Upper lobe of left lung (tissue), 6 donors: ENCODE data around the gene CHST11. TPM values are rescaled to one million over a fixed set of nuclear protein-coding genes. Genes with fewer than 3 reads are reported as not detected.

ENCODE experiments used
- ATAC-seq, 2 donors: fragments of 200-7000 bp; cut with Tn5 transposase; one replicate each; pipeline ENCODE4 v1.9.1; 2022; ENCODE audit warnings: mild to moderate bottlenecking in 2 of 2, moderate library complexity in 2 of 2; ENCODE audit not compliant: low FRiP score in 2 of 2
- DNase-seq, 2 donors: peaks; one replicate each; pipeline ENCODE4 v3.0.0-alpha.2; 2019 to 2020
- H3K27ac ChIP-seq, 4 donors: fragments of 200-600 bp; sonication (generic); one replicate each; pipeline ENCODE4 v1.5.1; 2016 to 2019
- H3K27me3 ChIP-seq, 4 donors: fragments of 200-600 bp; sonication (generic); one replicate each; pipeline ENCODE4 v1.5.1; 2017 to 2019
- H3K36me3 ChIP-seq, 4 donors: fragments of 200-600 bp; sonication (generic); one replicate each; pipeline ENCODE4 v1.5.1; 2016 to 2019
- H3K4me1 ChIP-seq, 4 donors: fragments of 200-600 bp; sonication (generic); one replicate each; pipeline ENCODE4 v1.5.1; 2018 to 2019
- H3K4me3 ChIP-seq, 4 donors: fragments of 200-600 bp; sonication (generic); one replicate each; pipeline ENCODE4 v1.5.1; 2017 to 2019; ENCODE audit warnings: mild to moderate bottlenecking in 2 of 4, moderate library complexity in 1 of 4
- H3K9me3 ChIP-seq, 4 donors: fragments of 200-600 bp; sonication (generic); one replicate each; pipeline ENCODE4 v1.5.1; 2018 to 2019
- CTCF ChIP-seq, 6 experiments: fragments of 450-650 bp in 4 of 6; fragments of 200-600 bp in 2 of 6; sonication (generic) in 2 of 6; IDR thresholded peaks; one replicate each; pipeline ENCODE4 v1.5.1; 2016 to 2019; ENCODE audit warnings: antibody characterized with exemption in 6 of 6
- EP300 ChIP-seq, 4 donors: sonication (generic); formaldehyde crosslinking; IDR thresholded peaks; one replicate each; pipeline ENCODE4 v1.5.1; 2017; ENCODE audit warnings: antibody characterized with exemption in 4 of 4, control low read depth in 2 of 4
- POLR2A ChIP-seq, 4 donors: fragments of 450-650 bp; IDR thresholded peaks; one replicate each; pipeline ENCODE4 v1.5.1; 2016 to 2017; ENCODE audit warnings: antibody characterized with exemption in 4 of 4, mild to moderate bottlenecking in 2 of 4
- POLR2AphosphoS5 ChIP-seq, 2 donors: sonication (generic); formaldehyde crosslinking; IDR thresholded peaks; one replicate each; pipeline ENCODE4 v1.5.1; 2017; ENCODE audit warnings: antibody characterized with exemption in 2 of 2
- WGBS, 2 donors: methylation state at CpG; one replicate each; pipeline ENCODE4 v1.1.5; 2017 to 2018; 5-methylcytosine and 5-hydroxymethylcytosine counted together
- total RNA-seq, 6 donors: library from RNA; depleted of rRNA in 4 of 6; stranded (reverse); fragments of >200 nt in 4 of 6; gene quantifications; one replicate each; pipeline versions ENCODE4 v1.1.0 to v1.2.1, GENCODE V29; 2016 to 2021
- donor health status: DM: no; HTN: no; CAD: no; lungs with moderate emphysema.
- donor health status: DM: no; HTN: yes; CAD: no; lungs with severe emphysema.

The CHST11 gene
- total RNA-seq, 6 donors from 2014 or later = 40.4 to 234 (median 58.4) TPM

- Histone ChIP-seq H3K4me3 (no peak overlapping the region), H3K9me3 (no peaks in the 10 kb centered on the region), H3K36me3 (no peaks in the 10 kb centered on the region), H3K27ac (peak overlapping the region in 1 of 4 donors; percentile 83), H3K4me1 (peaks cover 14 to 51% (median 26%) of the 10 kb centered on the region in 4 donors), H3K27me3 (no peaks in the 10 kb centered on the region)
- peak in 1 of 2 donors; percentile 7 for ATAC-seq
- TF ChIP-seq POLR2AphosphoS5 (IDR thresholded peaks at IDR 0.05) (no peak), CTCF (IDR thresholded peaks at IDR 0.05) (no peak), EP300 (IDR thresholded peaks at IDR 0.05) (no peak)
- DNase-seq = peak in 1 of 2 donors; percentile 59
- 65 to 67% methylated on average over 10 to 11 of the region's 11 CpGs for WGBS, 2 donors
These were observed 261.7 kb downstream of the CHST11 start for GRCh38 chr12:104718304-104718929.

DNA sequence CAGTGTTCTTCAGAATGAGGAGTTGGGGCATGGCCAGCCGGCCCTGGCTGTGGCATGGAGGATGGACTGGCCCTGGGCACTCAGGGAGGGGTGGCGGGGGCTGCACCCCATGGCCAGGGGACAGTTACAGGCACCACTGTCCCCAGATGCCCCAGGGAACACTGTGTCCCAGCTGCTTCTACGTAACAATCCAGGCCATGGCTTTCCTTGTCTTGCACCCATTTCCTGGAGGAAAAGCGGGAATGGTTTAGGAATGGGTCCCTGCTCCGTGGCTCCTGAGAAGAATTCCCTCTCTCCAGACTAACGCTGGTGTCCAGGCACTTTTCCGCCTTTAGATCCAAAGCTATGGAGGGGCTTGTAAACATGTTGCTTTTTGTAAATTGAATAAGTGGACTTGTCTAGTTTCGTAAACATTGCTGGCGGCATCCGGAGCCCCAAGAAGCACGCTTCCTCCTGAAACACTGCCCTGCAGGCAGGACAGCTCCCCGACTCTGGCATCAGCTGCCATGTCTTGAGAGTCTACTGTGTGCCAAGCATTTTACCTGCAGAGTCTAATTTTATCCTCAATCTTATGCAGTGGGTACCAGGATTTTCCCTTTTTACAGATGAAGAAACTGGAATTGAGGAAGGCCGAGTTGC is 263.1 kb downstream of the CHST11 start:
- no peak for TF ChIP-seq CTCF (IDR thresholded peaks at IDR 0.05)
- TF ChIP-seq EP300 (IDR thresholded peaks at IDR 0.05) = peak in 2 of 4 donors; percentile 65 to 84
- Histone ChIP-seq H3K27ac (peak overlapping the region; percentile 72 to 84 (median 84)), H3K36me3 (no peaks in the 10 kb centered on the region), H3K4me1 (peaks cover 14 to 41% (median 26%) of the 10 kb centered on the region in 4 donors), H3K27me3 (no peaks in the 10 kb centered on the region), H3K4me3 (peak overlapping the region in 3 of 4 donors; percentile 26 to 40 (median 37)), H3K9me3 (no peaks in the 10 kb centered on the region)
- no peak for DNase-seq
- 49 to 50% methylated on average over 9 to 13 of the region's 13 CpGs for WGBS, 2 donors
- ATAC-seq = peak in 1 of 2 donors; percentile 30

GRCh38 chr12:104720339-104721038 is 263.7 kb downstream of the CHST11 start:
- peak overlapping the region; percentile 72 to 84 (median 84) for H3K27ac ChIP-seq

GRCh38 chr12:104721039-104721405 is 264.3 kb downstream of the CHST11 start:
- H3K4me3 ChIP-seq = peak overlapping the region in 2 of 4 donors; percentile 37 to 40
- peaks cover 14 to 36% (median 26%) of the 10 kb centered on the region in 4 donors for H3K4me1 ChIP-seq
- peak overlapping the region; percentile 72 to 84 (median 84) for H3K27ac ChIP-seq
- DNase-seq (no peak), ATAC-seq (no peak)
- H3K36me3 ChIP-seq = no peaks in the 10 kb centered on the region
- no peaks in the 10 kb centered on the region for H3K9me3 ChIP-seq
- no peaks in the 10 kb centered on the region for H3K27me3 ChIP-seq
- TF ChIP-seq CTCF (IDR thresholded peaks at IDR 0.05) (no peak), POLR2AphosphoS5 (IDR thresholded peaks at IDR 0.05) (no peak), EP300 (IDR thresholded peaks at IDR 0.05) (no peak), POLR2A (IDR thresholded peaks at IDR 0.05) (no peak)

More at GRCh38 chr12:104720339-104721038, 263.7 kb downstream of the CHST11 start:
- H3K27me3 ChIP-seq = no peaks in the 10 kb centered on the region
- peaks cover 14 to 39% (median 26%) of the 10 kb centered on the region in 4 donors for H3K4me1 ChIP-seq
- no peaks in the 10 kb centered on the region for H3K36me3 ChIP-seq
- peak overlapping the region in 3 of 4 donors; percentile 26 to 40 (median 37) for H3K4me3 ChIP-seq
- WGBS, 2 donors = 29 to 37% methylated on average over 19 to 29 of the region's 29 CpGs
- TF ChIP-seq POLR2AphosphoS5 (IDR thresholded peaks at IDR 0.05) (no peak), POLR2A (IDR thresholded peaks at IDR 0.05) (no peak), EP300 (IDR thresholded peaks at IDR 0.05) (no peak), CTCF (IDR thresholded peaks at IDR 0.05) (no peak)
- ATAC-seq (peak; percentile 63 to 66), DNase-seq (no peak)
- no peaks in the 10 kb centered on the region for H3K9me3 ChIP-seq
